ENCODE measurements around the gene SDK2. TPM values are rescaled to one million over a fixed set of nuclear protein-coding genes. Genes with fewer than 3 reads are reported as not detected.

SDK2 gene
- total and polyA plus RNA-seq, 2 experiments from 2014 or later = 0.74 to 5.1 TPM

DNA sequence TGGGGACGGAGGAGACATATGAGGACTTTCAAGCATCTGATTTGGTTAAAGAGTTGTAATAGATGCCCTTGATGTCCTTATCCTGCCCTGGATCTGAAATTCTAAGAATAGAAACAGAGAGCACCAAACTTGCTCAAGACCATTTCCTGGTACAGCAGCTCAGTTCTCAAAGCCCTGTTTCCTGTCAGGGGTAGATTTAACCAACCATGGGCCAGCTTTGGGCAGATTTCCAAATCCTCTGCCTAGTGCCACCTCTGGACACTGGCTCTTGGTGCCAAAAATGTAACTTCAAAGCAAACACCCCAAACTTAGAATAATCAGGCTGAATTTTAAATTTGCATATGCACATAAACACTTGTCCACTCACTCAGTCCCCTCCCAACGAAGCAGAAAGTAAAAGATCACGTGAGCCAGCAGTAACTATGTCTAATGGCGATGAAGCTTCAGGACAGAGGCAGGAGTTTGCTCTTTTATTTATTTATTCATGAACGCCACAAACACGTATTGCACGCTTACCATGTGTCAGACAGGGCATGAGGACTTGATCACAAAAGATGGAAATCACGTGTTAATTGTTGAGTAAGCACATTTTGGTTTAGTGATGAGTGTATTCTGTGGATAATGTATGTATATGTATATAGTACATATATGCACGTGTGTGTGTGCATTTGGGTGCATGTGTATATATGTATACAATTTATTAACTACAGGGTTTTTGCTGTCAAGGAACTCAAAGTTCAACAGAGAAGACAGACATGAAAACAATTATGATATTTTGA is 23.1 kb upstream of the SDK2 start:
- ATAC-seq (no peak), DNase-seq (ENCODE audit: low spot score) (no peak)
- H3K27me3 ChIP-seq (ENCODE audit: insufficient read depth) = no peaks in the 10 kb centered on the region
- H3K36me3 Mint-ChIP-seq (ENCODE audit: low read depth) = no peaks in the 10 kb centered on the region
- TF ChIP-seq ZNF114 (CRISPR knock-in tag; IDR thresholded peaks at IDR 0.05) (no peak), STAT1 (IDR thresholded peaks at IDR 0.05; ENCODE audit: unreplicated experiment) (no peak), JUNB (IDR thresholded peaks at IDR 0.05; ENCODE audit: unreplicated experiment) (no peak), CREB1 (CRISPR knock-in tag; IDR thresholded peaks at IDR 0.05; ENCODE audit: low read depth) (no peak), EZH2 (IDR thresholded peaks at IDR 0.05; ENCODE audit: low read depth, unreplicated experiment) (no peak), NANOG (IDR thresholded peaks at IDR 0.05; ENCODE audit: borderline replicate concordance) (no peak), EZH2phosphoT487 (IDR thresholded peaks at IDR 0.05; ENCODE audit: unreplicated experiment) (no peak), ZNF331 (CRISPR knock-in tag; IDR thresholded peaks at IDR 0.05; ENCODE audit: low read depth) (no peak), POLR2AphosphoS5 (IDR thresholded peaks at IDR 0.05; ENCODE audit: low read depth) (no peak)
- TF ChIP-seq, protein P1, sequence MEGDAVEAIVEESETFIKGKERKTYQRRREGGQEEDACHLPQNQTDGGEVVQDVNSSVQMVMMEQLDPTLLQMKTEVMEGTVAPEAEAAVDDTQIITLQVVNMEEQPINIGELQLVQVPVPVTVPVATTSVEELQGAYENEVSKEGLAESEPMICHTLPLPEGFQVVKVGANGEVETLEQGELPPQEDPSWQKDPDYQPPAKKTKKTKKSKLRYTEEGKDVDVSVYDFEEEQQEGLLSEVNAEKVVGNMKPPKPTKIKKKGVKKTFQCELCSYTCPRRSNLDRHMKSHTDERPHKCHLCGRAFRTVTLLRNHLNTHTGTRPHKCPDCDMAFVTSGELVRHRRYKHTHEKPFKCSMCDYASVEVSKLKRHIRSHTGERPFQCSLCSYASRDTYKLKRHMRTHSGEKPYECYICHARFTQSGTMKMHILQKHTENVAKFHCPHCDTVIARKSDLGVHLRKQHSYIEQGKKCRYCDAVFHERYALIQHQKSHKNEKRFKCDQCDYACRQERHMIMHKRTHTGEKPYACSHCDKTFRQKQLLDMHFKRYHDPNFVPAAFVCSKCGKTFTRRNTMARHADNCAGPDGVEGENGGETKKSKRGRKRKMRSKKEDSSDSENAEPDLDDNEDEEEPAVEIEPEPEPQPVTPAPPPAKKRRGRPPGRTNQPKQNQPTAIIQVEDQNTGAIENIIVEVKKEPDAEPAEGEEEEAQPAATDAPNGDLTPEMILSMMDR (conservative IDR thresholded peaks at IDR 0.05; ENCODE audit: low read depth in 2 of 2) = no peak
- TF ChIP-seq, protein P2, sequence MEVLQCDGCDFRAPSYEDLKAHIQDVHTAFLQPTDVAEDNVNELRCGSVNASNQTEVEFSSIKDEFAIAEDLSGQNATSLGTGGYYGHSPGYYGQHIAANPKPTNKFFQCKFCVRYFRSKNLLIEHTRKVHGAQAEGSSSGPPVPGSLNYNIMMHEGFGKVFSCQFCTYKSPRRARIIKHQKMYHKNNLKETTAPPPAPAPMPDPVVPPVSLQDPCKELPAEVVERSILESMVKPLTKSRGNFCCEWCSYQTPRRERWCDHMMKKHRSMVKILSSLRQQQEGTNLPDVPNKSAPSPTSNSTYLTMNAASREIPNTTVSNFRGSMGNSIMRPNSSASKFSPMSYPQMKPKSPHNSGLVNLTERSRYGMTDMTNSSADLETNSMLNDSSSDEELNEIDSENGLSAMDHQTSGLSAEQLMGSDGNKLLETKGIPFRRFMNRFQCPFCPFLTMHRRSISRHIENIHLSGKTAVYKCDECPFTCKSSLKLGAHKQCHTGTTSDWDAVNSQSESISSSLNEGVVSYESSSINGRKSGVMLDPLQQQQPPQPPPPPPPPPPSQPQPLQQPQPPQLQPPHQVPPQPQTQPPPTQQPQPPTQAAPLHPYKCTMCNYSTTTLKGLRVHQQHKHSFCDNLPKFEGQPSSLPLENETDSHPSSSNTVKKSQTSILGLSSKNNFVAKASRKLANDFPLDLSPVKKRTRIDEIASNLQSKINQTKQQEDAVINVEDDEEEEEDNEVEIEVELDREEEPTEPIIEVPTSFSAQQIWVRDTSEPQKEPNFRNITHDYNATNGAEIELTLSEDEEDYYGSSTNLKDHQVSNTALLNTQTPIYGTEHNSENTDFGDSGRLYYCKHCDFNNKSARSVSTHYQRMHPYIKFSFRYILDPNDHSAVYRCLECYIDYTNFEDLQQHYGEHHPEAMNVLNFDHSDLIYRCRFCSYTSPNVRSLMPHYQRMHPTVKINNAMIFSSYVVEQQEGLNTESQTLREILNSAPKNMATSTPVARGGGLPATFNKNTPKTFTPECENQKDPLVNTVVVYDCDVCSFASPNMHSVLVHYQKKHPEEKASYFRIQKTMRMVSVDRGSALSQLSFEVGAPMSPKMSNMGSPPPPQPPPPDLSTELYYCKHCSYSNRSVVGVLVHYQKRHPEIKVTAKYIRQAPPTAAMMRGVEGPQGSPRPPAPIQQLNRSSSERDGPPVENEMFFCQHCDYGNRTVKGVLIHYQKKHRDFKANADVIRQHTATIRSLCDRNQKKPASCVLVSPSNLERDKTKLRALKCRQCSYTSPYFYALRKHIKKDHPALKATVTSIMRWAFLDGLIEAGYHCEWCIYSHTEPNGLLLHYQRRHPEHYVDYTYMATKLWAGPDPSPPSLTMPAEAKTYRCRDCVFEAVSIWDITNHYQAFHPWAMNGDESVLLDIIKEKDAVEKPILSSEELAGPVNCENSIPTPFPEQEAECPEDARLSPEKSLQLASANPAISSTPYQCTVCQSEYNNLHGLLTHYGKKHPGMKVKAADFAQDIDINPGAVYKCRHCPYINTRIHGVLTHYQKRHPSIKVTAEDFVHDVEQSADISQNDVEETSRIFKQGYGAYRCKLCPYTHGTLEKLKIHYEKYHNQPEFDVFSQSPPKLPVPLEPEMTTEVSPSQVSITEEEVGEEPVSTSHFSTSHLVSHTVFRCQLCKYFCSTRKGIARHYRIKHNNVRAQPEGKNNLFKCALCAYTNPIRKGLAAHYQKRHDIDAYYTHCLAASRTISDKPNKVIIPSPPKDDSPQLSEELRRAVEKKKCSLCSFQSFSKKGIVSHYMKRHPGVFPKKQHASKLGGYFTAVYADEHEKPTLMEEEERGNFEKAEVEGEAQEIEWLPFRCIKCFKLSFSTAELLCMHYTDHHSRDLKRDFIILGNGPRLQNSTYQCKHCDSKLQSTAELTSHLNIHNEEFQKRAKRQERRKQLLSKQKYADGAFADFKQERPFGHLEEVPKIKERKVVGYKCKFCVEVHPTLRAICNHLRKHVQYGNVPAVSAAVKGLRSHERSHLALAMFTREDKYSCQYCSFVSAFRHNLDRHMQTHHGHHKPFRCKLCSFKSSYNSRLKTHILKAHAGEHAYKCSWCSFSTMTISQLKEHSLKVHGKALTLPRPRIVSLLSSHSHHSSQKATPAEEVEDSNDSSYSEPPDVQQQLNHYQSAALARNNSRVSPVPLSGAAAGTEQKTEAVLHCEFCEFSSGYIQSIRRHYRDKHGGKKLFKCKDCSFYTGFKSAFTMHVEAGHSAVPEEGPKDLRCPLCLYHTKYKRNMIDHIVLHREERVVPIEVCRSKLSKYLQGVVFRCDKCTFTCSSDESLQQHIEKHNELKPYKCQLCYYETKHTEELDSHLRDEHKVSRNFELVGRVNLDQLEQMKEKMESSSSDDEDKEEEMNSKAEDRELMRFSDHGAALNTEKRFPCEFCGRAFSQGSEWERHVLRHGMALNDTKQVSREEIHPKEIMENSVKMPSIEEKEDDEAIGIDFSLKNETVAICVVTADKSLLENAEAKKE (CRISPR knock-in tag; IDR thresholded peaks at IDR 0.05) = no peak
- TF ChIP-seq, protein P3, sequence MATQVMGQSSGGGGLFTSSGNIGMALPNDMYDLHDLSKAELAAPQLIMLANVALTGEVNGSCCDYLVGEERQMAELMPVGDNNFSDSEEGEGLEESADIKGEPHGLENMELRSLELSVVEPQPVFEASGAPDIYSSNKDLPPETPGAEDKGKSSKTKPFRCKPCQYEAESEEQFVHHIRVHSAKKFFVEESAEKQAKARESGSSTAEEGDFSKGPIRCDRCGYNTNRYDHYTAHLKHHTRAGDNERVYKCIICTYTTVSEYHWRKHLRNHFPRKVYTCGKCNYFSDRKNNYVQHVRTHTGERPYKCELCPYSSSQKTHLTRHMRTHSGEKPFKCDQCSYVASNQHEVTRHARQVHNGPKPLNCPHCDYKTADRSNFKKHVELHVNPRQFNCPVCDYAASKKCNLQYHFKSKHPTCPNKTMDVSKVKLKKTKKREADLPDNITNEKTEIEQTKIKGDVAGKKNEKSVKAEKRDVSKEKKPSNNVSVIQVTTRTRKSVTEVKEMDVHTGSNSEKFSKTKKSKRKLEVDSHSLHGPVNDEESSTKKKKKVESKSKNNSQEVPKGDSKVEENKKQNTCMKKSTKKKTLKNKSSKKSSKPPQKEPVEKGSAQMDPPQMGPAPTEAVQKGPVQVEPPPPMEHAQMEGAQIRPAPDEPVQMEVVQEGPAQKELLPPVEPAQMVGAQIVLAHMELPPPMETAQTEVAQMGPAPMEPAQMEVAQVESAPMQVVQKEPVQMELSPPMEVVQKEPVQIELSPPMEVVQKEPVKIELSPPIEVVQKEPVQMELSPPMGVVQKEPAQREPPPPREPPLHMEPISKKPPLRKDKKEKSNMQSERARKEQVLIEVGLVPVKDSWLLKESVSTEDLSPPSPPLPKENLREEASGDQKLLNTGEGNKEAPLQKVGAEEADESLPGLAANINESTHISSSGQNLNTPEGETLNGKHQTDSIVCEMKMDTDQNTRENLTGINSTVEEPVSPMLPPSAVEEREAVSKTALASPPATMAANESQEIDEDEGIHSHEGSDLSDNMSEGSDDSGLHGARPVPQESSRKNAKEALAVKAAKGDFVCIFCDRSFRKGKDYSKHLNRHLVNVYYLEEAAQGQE (IDR thresholded peaks at IDR 0.05; ENCODE audit: unreplicated experiment) = no peak
- TF ChIP-seq, protein P4, sequence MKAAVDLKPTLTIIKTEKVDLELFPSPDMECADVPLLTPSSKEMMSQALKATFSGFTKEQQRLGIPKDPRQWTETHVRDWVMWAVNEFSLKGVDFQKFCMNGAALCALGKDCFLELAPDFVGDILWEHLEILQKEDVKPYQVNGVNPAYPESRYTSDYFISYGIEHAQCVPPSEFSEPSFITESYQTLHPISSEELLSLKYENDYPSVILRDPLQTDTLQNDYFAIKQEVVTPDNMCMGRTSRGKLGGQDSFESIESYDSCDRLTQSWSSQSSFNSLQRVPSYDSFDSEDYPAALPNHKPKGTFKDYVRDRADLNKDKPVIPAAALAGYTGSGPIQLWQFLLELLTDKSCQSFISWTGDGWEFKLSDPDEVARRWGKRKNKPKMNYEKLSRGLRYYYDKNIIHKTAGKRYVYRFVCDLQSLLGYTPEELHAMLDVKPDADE (IDR thresholded peaks at IDR 0.05) = no peak
- no peak overlapping the region for H3K27ac Mint-ChIP-seq
- H3K79me2 ChIP-seq (replicated peaks; ENCODE audit: insufficient read depth) = no peaks in the 10 kb centered on the region
- H4K20me1 ChIP-seq (replicated peaks; ENCODE audit: insufficient read depth) = no peaks in the 10 kb centered on the region
- H2AFZ ChIP-seq = no peak overlapping the region
- H3K4me3 Mint-ChIP-seq = no peak overlapping the region
- no peaks in the 10 kb centered on the region for H3K4me1 ChIP-seq (ENCODE audit: insufficient read depth)
- H3K4me2 ChIP-seq = no peak overlapping the region
- H3K9me3 Mint-ChIP-seq = peaks cover 12% of the 10 kb centered on the region; the same call in 2 of the 3 replicates
- no peaks in the 10 kb centered on the region for H3K9me2 ChIP-seq (ENCODE audit: insufficient read depth)
- H3K27me3 Mint-ChIP-seq (ENCODE audit: insufficient read depth, low read depth, poor library complexity) = peaks cover 3% of the 10 kb centered on the region
- no peaks in the 10 kb centered on the region for H3F3A ChIP-seq (replicated peaks; ENCODE audit: low read depth)
- no peaks in the 10 kb centered on the region for H3K36me3 ChIP-seq (ENCODE audit: insufficient read depth)
- H3K4me3 ChIP-seq = no peak overlapping the region
- peaks cover 3% of the 10 kb centered on the region; the same call in 2 of the 3 replicates for H3K4me1 Mint-ChIP-seq
- no peak overlapping the region for H3K27ac ChIP-seq (ENCODE audit: low read depth)
